H1 (cell line): ENCODE results near the gene SHANK1. TPM values are rescaled to one million over a fixed set of nuclear protein-coding genes. Genes with fewer than 3 reads are reported as not detected.

ENCODE experiments used
- CTCF ChIP-seq, 3 experiments: IDR thresholded peaks; 1 replicate in 2 of 3; 2 replicates in 1 of 3; pipeline versions ENCODE4 v1.5.1 to v1.6.1; 2011; ENCODE audit warnings: low read length in 3 of 3, mild to moderate bottlenecking in 3 of 3, inconsistent platforms in 2 of 3, low read depth in 1 of 3, moderate library complexity in 1 of 3; ENCODE audit not compliant: insufficient read depth in 1 of 3; ENCODE audit errors: control extremely low read depth in 1 of 3
- EGR1 ChIP-seq: IDR thresholded peaks from 2 replicates; pipeline ENCODE4 v1.6.1; 2011; ENCODE audit warnings: low read depth, low read length, borderline replicate concordance
- GABPA ChIP-seq: IDR thresholded peaks from 2 replicates; pipeline ENCODE4 v1.6.1; 2011; ENCODE audit warnings: mild to moderate bottlenecking, low read length, moderate library complexity, borderline replicate concordance; ENCODE audit not compliant: insufficient read depth
- PHF8 ChIP-seq: fragments of 200-600 bp; sonication (generic); conservative IDR thresholded peaks from 2 replicates; pipeline ENCODE4 v1.7.1; 2012; ENCODE audit warnings: low read depth, mild to moderate bottlenecking, inconsistent platforms, low read length, moderate library complexity
- RFX5 ChIP-seq: IDR thresholded peaks from 2 replicates; pipeline ENCODE4 v1.6.1; 2011; ENCODE audit warnings: low read depth, low read length, improper control_type of control experiment, borderline replicate concordance
- SAP30 ChIP-seq: fragments of 300-600 bp; sonication (generic); IDR thresholded peaks from 2 replicates; pipeline ENCODE4 v1.7.1; 2012; ENCODE audit warnings: low read length, moderate library complexity, mild to moderate bottlenecking, inconsistent platforms; ENCODE audit not compliant: insufficient read depth, insufficient replicate concordance
- SIN3A ChIP-seq, 2 experiments: IDR thresholded peaks in 1 of 2; conservative IDR thresholded peaks in 1 of 2; 2 replicates each; pipeline ENCODE4 v1.6.1; 2011 to 2012; ENCODE audit warnings: low read length in 2 of 2, improper control_type of control experiment in 1 of 2, low read depth in 1 of 2, mild to moderate bottlenecking in 1 of 2
- SP4 ChIP-seq: IDR thresholded peaks from 2 replicates; pipeline ENCODE4 v1.6.1; 2012; ENCODE audit warnings: low read length, inconsistent platforms
- TAF7 ChIP-seq: optimal IDR thresholded peaks from 2 replicates; pipeline ENCODE3; 2011; ENCODE audit warnings: low read depth, mild to moderate bottlenecking, inconsistent platforms, low read length, moderate library complexity, borderline replicate concordance
- polyA plus RNA-seq, 7 experiments: library from polyadenylated mRNA; depleted of rRNA in 3 of 7; stranded (reverse) in 5 of 7; unstranded in 2 of 7; fragments of >200 nt in 5 of 7; fragments of 200-250 nt in 2 of 7; gene quantifications; 1 replicate in 5 of 7; 2 replicates in 1 of 7; 4 replicates in 1 of 7; pipeline versions ENCODE4 v1.2.1 to v1.2.3, GENCODE V29; 2011 to 2013; ENCODE audit warnings: missing spikeins in 2 of 7, mixed read lengths in 2 of 7
- total RNA-seq: library from RNA; stranded (reverse); fragmentation: NEBNext Ultra II Directional; extraction: Animal tissue kit (Norgen Biotek cat#: 25700); gene quantifications from 2 replicates; pipeline ENCODE4 v1.2.1, GENCODE V29; 2021

The SHANK1 gene
- total and polyA plus RNA-seq, 2 of the 8 experiments (the other 6 are each of a cell fraction or from before 2014, with no cell fraction given): 1.1 to 3.7 TPM

DNA sequence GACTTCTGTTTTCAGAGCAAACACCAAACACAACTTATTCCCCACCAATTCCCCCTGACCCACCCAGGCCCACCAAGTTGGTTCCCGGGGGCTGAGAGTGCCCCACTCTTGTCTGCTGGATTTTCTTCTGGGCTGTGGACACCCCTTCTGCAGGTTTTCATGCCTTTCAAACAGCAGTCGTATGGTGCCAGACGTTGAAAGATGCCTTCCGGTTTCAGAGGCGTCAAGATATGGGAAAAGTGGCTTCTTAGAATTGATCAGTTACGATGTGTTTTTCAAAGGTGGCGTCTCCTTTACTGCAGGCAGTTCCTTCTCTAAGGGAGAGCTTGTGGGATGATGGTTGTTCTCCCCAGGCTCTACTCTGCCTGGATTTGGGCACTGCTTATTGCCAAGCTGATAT is 16.3 kb upstream of the SHANK1 start (continued):
- TF ChIP-seq CTCF (IDR thresholded peaks at IDR 0.05; ENCODE audit: control extremely low read depth in 1 of 3, insufficient read depth in 1 of 3, low read depth in 1 of 3, low read length in 3 of 3): no peak
- TF ChIP-seq SIN3A (conservative IDR thresholded peaks at IDR 0.05 in 1 of 2, IDR thresholded peaks at IDR 0.05 in 1 of 2; ENCODE audit: low read depth in 1 of 2, low read length in 2 of 2): no peak
- TF ChIP-seq SAP30: no peak
- no peak for TF ChIP-seq PHF8
- no peak for TF ChIP-seq TAF7
- TF ChIP-seq EGR1: no peak
- no peak for TF ChIP-seq GABPA
- TF ChIP-seq SP4: no peak
- TF ChIP-seq RFX5: no peak
